MM.1S (cell line): ENCODE measurements around the gene CLEC19A.

Experiments used
- DNase-seq: peaks from one replicate; pipeline ENCODE4 v3.0.0-alpha.2; 2015
- H2AFZ ChIP-seq: fragments of 300-600 bp; sonication (generic); 2 replicates; pipeline ENCODE4 v1.6.0; 2016; ENCODE audit warnings: antibody characterized with exemption, low read length
- H3F3A ChIP-seq: fragments of 300-600 bp; sonication (generic); 2 replicates; pipeline ENCODE4 v1.6.1; 2016; ENCODE audit warnings: mild to moderate bottlenecking, antibody characterized with exemption, low read length, moderate library complexity, mixed read lengths; ENCODE audit not compliant: insufficient read depth
- H3K27ac ChIP-seq: fragments of 300-600 bp; sonication (generic); 2 replicates; pipeline ENCODE4 v1.5.1; 2016; ENCODE audit warnings: mild to moderate bottlenecking, low read length
- H3K27me3 ChIP-seq: fragments of 300-600 bp; sonication (generic); replicated peaks from 2 replicates; pipeline ENCODE4 v1.6.0; 2016; ENCODE audit warnings: low read length; ENCODE audit not compliant: insufficient read depth
- H3K36me3 ChIP-seq: fragments of 300-600 bp; sonication (generic); replicated peaks from 2 replicates; pipeline ENCODE4 v1.6.1; 2016; ENCODE audit warnings: mild to moderate bottlenecking, low read length, mixed read lengths; ENCODE audit not compliant: insufficient read depth
- H3K4me1 ChIP-seq: fragments of 300-600 bp; sonication (generic); 2 replicates; pipeline ENCODE4 v1.6.1; 2016; ENCODE audit warnings: low read length, mixed read lengths
- H3K4me2 ChIP-seq: fragments of 300-600 bp; sonication (generic); 2 replicates; pipeline ENCODE4 v1.6.0; 2016; ENCODE audit warnings: low read depth, low read length
- H3K4me3 ChIP-seq: fragments of 300-600 bp; sonication (generic); 2 replicates; pipeline ENCODE4 v1.5.1; 2016; ENCODE audit warnings: low read length, mixed read lengths
- H3K79me2 ChIP-seq: fragments of 300-600 bp; sonication (generic); 2 replicates; pipeline ENCODE4 v1.6.1; 2016; ENCODE audit warnings: mixed run types, low read length, mixed read lengths
- H3K9ac ChIP-seq: fragments of 300-600 bp; sonication (generic); 2 replicates; pipeline ENCODE4 v1.6.1; 2016; ENCODE audit warnings: low read length, mixed read lengths
- H3K9me2 ChIP-seq: fragments of 300-600 bp; sonication (generic); replicated peaks from 2 replicates; pipeline ENCODE4 v1.6.1; 2016; ENCODE audit warnings: mild to moderate bottlenecking, low read length, mixed read lengths; ENCODE audit not compliant: insufficient read depth
- H3K9me3 ChIP-seq: fragments of 300-600 bp; sonication (generic); replicated peaks from 2 replicates; pipeline ENCODE4 v1.6.1; 2016; ENCODE audit warnings: mild to moderate bottlenecking, low read length, mixed read lengths; ENCODE audit not compliant: insufficient read depth
- H4K20me1 ChIP-seq: fragments of 300-600 bp; sonication (generic); 2 replicates; pipeline ENCODE4 v1.6.1; 2016; ENCODE audit warnings: mild to moderate bottlenecking, low read length, moderate library complexity, mixed read lengths; ENCODE audit not compliant: insufficient read depth
- EZH2 ChIP-seq: fragments of 300-600 bp; sonication (generic); optimal IDR thresholded peaks from 2 replicates; pipeline ENCODE3; 2017; ENCODE audit warnings: low read depth, mild to moderate bottlenecking, antibody characterized with exemption, low read length, mixed read lengths
- EZH2phosphoT487 ChIP-seq: fragments of 300-600 bp; sonication (generic); IDR thresholded peaks from 2 replicates; pipeline ENCODE4 v1.6.1; 2018; ENCODE audit warnings: antibody characterized with exemption, low read length
- TF ChIP-seq, protein P1 (sequence below): fragments of 300-600 bp; sonication (generic); IDR thresholded peaks from 2 replicates; pipeline ENCODE4 v1.5.1; 2016; ENCODE audit warnings: antibody characterized with exemption, low read length, mixed read lengths

The CLEC19A gene

DNA sequence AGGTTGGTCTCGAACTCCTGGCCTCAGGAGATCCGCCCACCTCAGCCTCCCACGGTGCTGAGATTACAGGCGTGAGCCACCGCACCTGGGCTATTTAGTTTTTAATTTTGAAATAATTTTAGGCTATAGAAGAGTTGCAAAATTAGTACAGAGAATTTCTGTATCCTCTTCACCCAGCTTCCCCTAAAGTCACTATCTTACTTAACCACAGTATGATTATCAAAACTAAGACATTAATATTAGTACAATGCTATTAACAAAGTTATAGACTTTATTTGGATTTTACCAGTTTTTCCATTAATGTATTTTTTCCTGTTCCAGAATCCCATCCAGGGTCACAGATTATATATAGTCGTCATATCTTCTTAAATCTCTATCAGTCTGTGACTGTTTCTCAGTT lies 62.6 kb downstream of the CLEC19A start:
- Histone ChIP-seq H3K4me3 (no peak overlapping the region), H3K4me2 (no peak overlapping the region), H3K9me3 (no peaks in the 10 kb centered on the region), H3K9me2 (no peaks in the 10 kb centered on the region), H4K20me1 (no peaks in the 10 kb centered on the region), H3F3A (no peaks in the 10 kb centered on the region), H3K27ac (no peak overlapping the region), H3K27me3 (no peaks in the 10 kb centered on the region), H3K9ac (no peak overlapping the region), H3K79me2 (no peaks in the 10 kb centered on the region), H3K4me1 (no peaks in the 10 kb centered on the region), H3K36me3 (no peaks in the 10 kb centered on the region), H2AFZ (no peak overlapping the region)
- DNase-seq = no peak
- TF ChIP-seq, protein P1, sequence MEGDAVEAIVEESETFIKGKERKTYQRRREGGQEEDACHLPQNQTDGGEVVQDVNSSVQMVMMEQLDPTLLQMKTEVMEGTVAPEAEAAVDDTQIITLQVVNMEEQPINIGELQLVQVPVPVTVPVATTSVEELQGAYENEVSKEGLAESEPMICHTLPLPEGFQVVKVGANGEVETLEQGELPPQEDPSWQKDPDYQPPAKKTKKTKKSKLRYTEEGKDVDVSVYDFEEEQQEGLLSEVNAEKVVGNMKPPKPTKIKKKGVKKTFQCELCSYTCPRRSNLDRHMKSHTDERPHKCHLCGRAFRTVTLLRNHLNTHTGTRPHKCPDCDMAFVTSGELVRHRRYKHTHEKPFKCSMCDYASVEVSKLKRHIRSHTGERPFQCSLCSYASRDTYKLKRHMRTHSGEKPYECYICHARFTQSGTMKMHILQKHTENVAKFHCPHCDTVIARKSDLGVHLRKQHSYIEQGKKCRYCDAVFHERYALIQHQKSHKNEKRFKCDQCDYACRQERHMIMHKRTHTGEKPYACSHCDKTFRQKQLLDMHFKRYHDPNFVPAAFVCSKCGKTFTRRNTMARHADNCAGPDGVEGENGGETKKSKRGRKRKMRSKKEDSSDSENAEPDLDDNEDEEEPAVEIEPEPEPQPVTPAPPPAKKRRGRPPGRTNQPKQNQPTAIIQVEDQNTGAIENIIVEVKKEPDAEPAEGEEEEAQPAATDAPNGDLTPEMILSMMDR = no peak
- TF ChIP-seq EZH2 = no peak
- no peak for TF ChIP-seq EZH2phosphoT487

DNA sequence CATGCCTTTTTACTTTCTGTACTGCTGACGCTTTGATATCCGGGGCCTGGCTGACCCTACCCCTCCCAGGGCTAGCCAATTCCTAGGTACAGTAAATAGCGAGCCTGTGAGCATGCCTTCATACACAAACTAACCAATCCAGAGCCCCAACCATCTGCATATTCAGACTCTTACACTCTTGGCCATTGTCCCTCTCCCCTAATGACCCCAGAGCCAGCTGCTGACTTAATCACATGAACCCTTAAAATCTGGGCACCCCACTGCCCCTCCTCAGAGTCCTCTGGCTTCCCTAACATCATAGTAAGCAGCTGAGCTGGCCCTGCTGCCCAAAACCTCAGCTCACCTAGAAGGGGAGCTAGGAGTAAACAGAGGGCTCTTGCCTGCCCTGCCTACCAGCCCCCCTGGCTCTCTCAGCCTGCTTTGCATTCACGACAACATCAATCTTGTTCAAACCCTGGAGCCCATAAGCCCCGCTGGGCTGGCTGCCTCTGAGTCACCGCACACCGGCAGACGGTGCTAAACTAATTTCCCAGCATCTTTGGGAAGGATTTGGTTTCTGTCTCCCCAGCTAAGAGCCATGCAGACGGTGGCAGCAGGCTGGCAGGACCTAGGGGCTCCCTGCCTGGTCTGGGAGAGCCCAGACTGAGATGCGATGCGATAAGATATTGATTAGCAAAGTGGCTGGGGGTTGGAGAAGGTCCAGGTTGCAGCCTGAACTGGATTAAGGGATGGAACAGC lies 63.2 kb downstream of the CLEC19A start:
- no peak for DNase-seq
- Histone ChIP-seq H3K9ac (no peak overlapping the region), H2AFZ (no peak overlapping the region), H4K20me1 (no peaks in the 10 kb centered on the region), H3K9me2 (no peaks in the 10 kb centered on the region), H3K36me3 (no peaks in the 10 kb centered on the region), H3K79me2 (no peaks in the 10 kb centered on the region), H3F3A (no peaks in the 10 kb centered on the region), H3K27me3 (no peaks in the 10 kb centered on the region), H3K27ac (no peak overlapping the region), H3K4me3 (no peak overlapping the region), H3K4me1 (no peaks in the 10 kb centered on the region), H3K4me2 (no peak overlapping the region), H3K9me3 (no peaks in the 10 kb centered on the region)
- TF ChIP-seq EZH2 = no peak
- TF ChIP-seq, protein P1 = no peak
- no peak for TF ChIP-seq EZH2phosphoT487

DNA sequence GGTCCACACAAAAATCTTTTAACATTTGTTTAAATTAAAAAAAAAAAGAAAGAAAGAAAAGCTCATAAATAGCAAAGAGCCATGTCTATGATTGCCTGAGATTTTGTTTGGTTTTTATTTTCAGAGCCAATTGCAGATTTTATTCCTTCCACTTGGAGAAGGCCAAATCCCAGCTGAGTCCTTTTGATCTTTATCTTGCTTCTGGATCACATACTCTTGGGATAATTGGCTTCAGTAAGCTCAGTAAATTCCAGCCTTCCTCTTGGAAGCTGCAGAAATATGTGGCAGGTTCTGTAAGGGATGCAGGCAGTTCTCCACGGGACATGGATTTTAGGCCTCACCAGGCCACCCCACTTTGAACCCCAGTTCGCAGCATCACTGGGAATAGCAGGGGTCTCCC lies 68.8 kb downstream of the CLEC19A start:
- no peak overlapping the region for H3K4me2 ChIP-seq
- H4K20me1 ChIP-seq = no peaks in the 10 kb centered on the region
- H3K9me2 ChIP-seq = no peaks in the 10 kb centered on the region
- H3K27ac ChIP-seq = no peak overlapping the region
- H3F3A ChIP-seq = no peaks in the 10 kb centered on the region
- no peaks in the 10 kb centered on the region for H3K9me3 ChIP-seq
- no peaks in the 10 kb centered on the region for H3K4me1 ChIP-seq
- no peak for DNase-seq
- no peak overlapping the region for H2AFZ ChIP-seq
- H3K9ac ChIP-seq = no peak overlapping the region
- H3K4me3 ChIP-seq = no peak overlapping the region
- H3K79me2 ChIP-seq = no peaks in the 10 kb centered on the region
- H3K36me3 ChIP-seq = no peaks in the 10 kb centered on the region
- no peaks in the 10 kb centered on the region for H3K27me3 ChIP-seq
- TF ChIP-seq, protein P1 = no peak
- TF ChIP-seq EZH2 (no peak), EZH2phosphoT487 (no peak)
